Keratinocyte (primary cell): ENCODE data around the gene TFPI.

Experiments
- CTCF ChIP-seq, 3 experiments: IDR thresholded peaks in 1 of 3; conservative IDR thresholded peaks in 1 of 3; optimal IDR thresholded peaks in 1 of 3; 2 replicates in 2 of 3; 3 replicates in 1 of 3; pipeline versions ENCODE3 to v1.5.1; 2011; ENCODE audit warnings: low read length in 3 of 3, mild to moderate bottlenecking in 3 of 3, moderate library complexity in 2 of 3, control low read depth in 1 of 3, inconsistent platforms in 1 of 3; ENCODE audit not compliant: insufficient read depth in 2 of 3; ENCODE audit errors: extremely low read depth in 1 of 3
- EZH2 ChIP-seq: IDR thresholded peaks from one replicate; pipeline ENCODE4 v1.6.1; 2012; ENCODE audit warnings: inconsistent platforms, mild to moderate bottlenecking, low read length, moderate library complexity

- no peak for TF ChIP-seq EZH2
- TF ChIP-seq CTCF (optimal IDR thresholded peaks at IDR 0.05 in 1 of 3, IDR thresholded peaks at IDR 0.05 in 1 of 3, conservative IDR thresholded peaks at IDR 0.05 in 1 of 3; ENCODE audit: extremely low read depth in 1 of 3, insufficient read depth in 2 of 3, low read length in 3 of 3), result no peak
These were observed 102.7 kb downstream of the TFPI start for GRCh38 chr2:187451510-187451909.
